PC-3 (cell line): ENCODE measurements around the gene PARP1.

Source experiments
- CTCF ChIP-seq: fragments of 300-600 bp; sonication (generic); conservative IDR thresholded peaks from 2 replicates; pipeline ENCODE4 v1.5.1; 2017; ENCODE audit warnings: antibody characterized with exemption, low read depth, mild to moderate bottlenecking, low read length
- EZH2 ChIP-seq: fragments of 300-600 bp; sonication (generic); IDR thresholded peaks from one replicate; pipeline ENCODE4 v1.6.1; 2017; ENCODE audit warnings: antibody characterized with exemption, mild to moderate bottlenecking, low read length; ENCODE audit not compliant: unreplicated experiment
- EZH2phosphoT487 ChIP-seq: fragments of 300-600 bp; sonication (generic); IDR thresholded peaks from 2 replicates; pipeline ENCODE4 v1.6.1; 2018; ENCODE audit warnings: mild to moderate bottlenecking, antibody characterized with exemption, low read length, borderline replicate concordance

- TF ChIP-seq EZH2 (no peak), CTCF (no peak), EZH2phosphoT487 (no peak)
These were observed 20.5 kb upstream of the PARP1 start for GRCh38 chr1:226428348-226428747.
